K562 (cell line): ENCODE measurements around the gene PSMD14. TPM values are rescaled to one million over a fixed set of nuclear protein-coding genes. Genes with fewer than 3 reads are reported as not detected.
A peak's percentile ranks its signal among the peaks of the same experiment; 100 is the strongest.

ENCODE experiments used
- ATF7 ChIP-seq: fragments of 450-650 bp; IDR thresholded peaks from 2 replicates; pipeline ENCODE4 v1.7.1; 2014; ENCODE audit warnings: mild to moderate bottlenecking, moderate library complexity
- GABPA ChIP-seq: fragments of 200-800 bp; sonication (Bioruptor generic); conservative IDR thresholded peaks from 2 replicates; pipeline ENCODE4 v1.6.1; 2016; ENCODE audit warnings: low read depth, missing genetic modification characterization, missing compliant biosample characterization
- GATA2 ChIP-seq: sonication (generic); formaldehyde crosslinking; IDR thresholded peaks from 2 replicates; pipeline ENCODE4 v1.4.0; 2020; ENCODE audit warnings: mild to moderate bottlenecking, missing genetic modification reagents
- KLF6 ChIP-seq: fragments of 250-450 bp; sonication (Bioruptor Pico); IDR thresholded peaks from 2 replicates; pipeline ENCODE4 v1.4.0; 2020; ENCODE audit warnings: mild to moderate bottlenecking, moderate library complexity, borderline replicate concordance
- PREB ChIP-seq: sonication (generic); formaldehyde crosslinking; IDR thresholded peaks from 2 replicates; pipeline ENCODE4 v1.8.1; 2023; ENCODE audit warnings: mild to moderate bottlenecking, missing genetic modification reagents
- RBM39 ChIP-seq: fragments of 200-400 bp; formaldehyde crosslinking; optimal IDR thresholded peaks from 2 replicates; pipeline ENCODE3; 2018; ENCODE audit warnings: low read depth, low read length
- ZHX1 ChIP-seq: fragments of 150-350 bp; conservative IDR thresholded peaks from 2 replicates; pipeline ENCODE4 v1.6.1; 2014; ENCODE audit warnings: low read length
- ZNF407 ChIP-seq: fragments of 450-650 bp; IDR thresholded peaks from 2 replicates; pipeline ENCODE4 v1.6.1; 2016; ENCODE audit warnings: low read depth
- ZNF445 ChIP-seq: fragments of 250-450 bp; sonication (Bioruptor Pico); IDR thresholded peaks from 2 replicates; pipeline ENCODE4 v1.4.0; 2020; ENCODE audit warnings: low read depth, mild to moderate bottlenecking, moderate library complexity
- ZNF76 ChIP-seq: fragments of 250-450 bp; sonication (Bioruptor Pico); IDR thresholded peaks from 2 replicates; pipeline ENCODE4 v1.4.0; 2020; ENCODE audit warnings: mild to moderate bottlenecking, moderate library complexity, borderline replicate concordance
- polyA plus RNA-seq, 8 experiments: library from polyadenylated mRNA; depleted of rRNA in 4 of 8; stranded (reverse) in 5 of 8; unstranded in 3 of 8; fragments of >200 nt; fragmentation: Nextera tagmentation in 2 of 8; fragmentation: Illumina TruSeq in 1 of 8; extraction: Ambion mirVana in 2 of 8; extraction: Trizol in 1 of 8; gene quantifications; 2 replicates each; pipeline versions ENCODE4 v1.2.1 to v1.2.3, GENCODE V29; 2011 to 2014; ENCODE audit warnings: inconsistent platforms in 1 of 8, missing spikeins in 1 of 8
- total RNA-seq, 7 experiments: library from RNA; depleted of rRNA in 6 of 7; stranded (reverse); fragments of >200 nt in 6 of 7; fragmentation: Illumina TruSeq in 2 of 7; extraction: Trizol in 2 of 7; gene quantifications; 2 replicates each; pipeline versions ENCODE4 v1.2.1 to v1.2.3, GENCODE V29; 2011 to 2021; ENCODE audit warnings: low replicate concordance in 1 of 7
- TF ChIP-seq, protein P1 (sequence below): fragments of 250-450 bp; sonication (Bioruptor Pico); IDR thresholded peaks from 2 replicates; pipeline ENCODE4 v1.5.1; 2021; ENCODE audit warnings: mild to moderate bottlenecking
- TF ChIP-seq, protein P2 (sequence below): sonication (generic); formaldehyde crosslinking; IDR thresholded peaks from 2 replicates; pipeline ENCODE4 v1.9.0; 2022; ENCODE audit warnings: mild to moderate bottlenecking, missing genetic modification reagents

Gene PSMD14
- total and polyA plus RNA-seq, 9 of the 15 experiments (the other 6 are each of a cell fraction or from before 2014, with no cell fraction given), result 151 to 515 (median 228) TPM

GRCh38 chr2:161351678-161352077 is 43.5 kb downstream of the PSMD14 start (continued):
- TF ChIP-seq ZNF407 (no peak), ATF7 (no peak), ZNF445 (no peak), GABPA (no peak), GATA2 (CRISPR knock-in tag) (no peak), KLF6 (CRISPR knock-in tag) (no peak), PREB (no peak), RBM39 (no peak), ZNF76 (CRISPR knock-in tag) (no peak), ZHX1 (no peak)
- TF ChIP-seq, protein P1, sequence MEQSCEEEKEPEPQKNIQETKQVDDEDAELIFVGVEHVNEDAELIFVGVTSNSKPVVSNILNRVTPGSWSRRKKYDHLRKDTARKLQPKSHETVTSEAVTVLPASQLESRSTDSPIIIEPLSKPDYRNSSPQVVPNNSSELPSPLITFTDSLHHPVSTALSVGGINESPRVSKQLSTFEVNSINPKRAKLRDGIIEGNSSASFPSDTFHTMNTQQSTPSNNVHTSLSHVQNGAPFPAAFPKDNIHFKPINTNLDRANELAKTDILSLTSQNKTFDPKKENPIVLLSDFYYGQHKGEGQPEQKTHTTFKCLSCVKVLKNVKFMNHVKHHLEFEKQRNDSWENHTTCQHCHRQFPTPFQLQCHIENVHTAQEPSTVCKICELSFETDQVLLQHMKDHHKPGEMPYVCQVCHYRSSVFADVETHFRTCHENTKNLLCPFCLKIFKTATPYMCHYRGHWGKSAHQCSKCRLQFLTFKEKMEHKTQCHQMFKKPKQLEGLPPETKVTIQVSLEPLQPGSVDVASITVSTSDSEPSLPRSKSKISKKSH (CRISPR knock-in tag), result no peak
- TF ChIP-seq, protein P2, sequence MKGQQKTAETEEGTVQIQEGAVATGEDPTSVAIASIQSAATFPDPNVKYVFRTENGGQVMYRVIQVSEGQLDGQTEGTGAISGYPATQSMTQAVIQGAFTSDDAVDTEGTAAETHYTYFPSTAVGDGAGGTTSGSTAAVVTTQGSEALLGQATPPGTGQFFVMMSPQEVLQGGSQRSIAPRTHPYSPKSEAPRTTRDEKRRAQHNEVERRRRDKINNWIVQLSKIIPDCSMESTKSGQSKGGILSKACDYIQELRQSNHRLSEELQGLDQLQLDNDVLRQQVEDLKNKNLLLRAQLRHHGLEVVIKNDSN, result peak; percentile 59; the same call in 1 of the 2 replicates
